NCI-H128 (cell line): Measurements from ENCODE around the gene ZFYVE21.

Experiments
- DNase-seq: peaks from one replicate; lab custom pipeline; 2025; ENCODE audit not compliant: unreplicated experiment; lab: John Stamatoyannopoulos, UW

The ZFYVE21 gene

DNA sequence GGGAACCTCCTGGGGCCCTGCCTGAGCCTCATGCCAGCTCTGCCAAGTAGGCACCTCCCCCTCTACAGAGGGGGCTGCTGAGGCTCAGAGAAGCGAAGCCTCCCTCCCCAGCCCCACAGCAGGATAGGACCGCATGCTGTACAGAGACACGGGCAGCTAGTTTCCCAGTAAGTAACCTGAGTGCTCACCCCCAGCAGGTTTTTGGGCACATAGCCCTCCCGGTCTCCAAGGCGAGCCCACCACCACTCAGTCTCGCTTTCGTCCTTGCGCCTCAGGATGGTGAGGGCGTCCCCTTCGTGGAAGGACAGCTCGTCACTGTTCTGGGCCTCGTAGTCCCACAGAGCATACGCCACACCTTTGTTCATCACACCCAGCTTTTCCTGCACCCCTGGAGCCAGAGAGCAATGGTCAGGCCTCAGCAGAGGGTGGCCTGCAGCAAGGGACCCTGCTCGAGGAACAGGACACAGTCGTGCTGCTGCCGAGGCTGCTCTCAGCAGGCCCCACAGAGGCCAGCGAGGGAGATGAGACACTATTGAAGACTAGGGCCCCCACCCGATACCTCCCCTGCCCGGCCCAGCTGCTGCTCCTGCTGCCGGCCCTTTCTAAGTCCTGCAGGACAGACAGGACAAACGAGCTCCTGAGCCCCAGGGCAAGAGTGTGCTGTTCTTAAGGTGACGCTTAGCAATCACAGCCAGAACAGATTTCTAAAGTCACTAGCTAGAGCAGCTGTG is 20.4 kb downstream of the ZFYVE21 start:
- no peak for DNase-seq

DNA sequence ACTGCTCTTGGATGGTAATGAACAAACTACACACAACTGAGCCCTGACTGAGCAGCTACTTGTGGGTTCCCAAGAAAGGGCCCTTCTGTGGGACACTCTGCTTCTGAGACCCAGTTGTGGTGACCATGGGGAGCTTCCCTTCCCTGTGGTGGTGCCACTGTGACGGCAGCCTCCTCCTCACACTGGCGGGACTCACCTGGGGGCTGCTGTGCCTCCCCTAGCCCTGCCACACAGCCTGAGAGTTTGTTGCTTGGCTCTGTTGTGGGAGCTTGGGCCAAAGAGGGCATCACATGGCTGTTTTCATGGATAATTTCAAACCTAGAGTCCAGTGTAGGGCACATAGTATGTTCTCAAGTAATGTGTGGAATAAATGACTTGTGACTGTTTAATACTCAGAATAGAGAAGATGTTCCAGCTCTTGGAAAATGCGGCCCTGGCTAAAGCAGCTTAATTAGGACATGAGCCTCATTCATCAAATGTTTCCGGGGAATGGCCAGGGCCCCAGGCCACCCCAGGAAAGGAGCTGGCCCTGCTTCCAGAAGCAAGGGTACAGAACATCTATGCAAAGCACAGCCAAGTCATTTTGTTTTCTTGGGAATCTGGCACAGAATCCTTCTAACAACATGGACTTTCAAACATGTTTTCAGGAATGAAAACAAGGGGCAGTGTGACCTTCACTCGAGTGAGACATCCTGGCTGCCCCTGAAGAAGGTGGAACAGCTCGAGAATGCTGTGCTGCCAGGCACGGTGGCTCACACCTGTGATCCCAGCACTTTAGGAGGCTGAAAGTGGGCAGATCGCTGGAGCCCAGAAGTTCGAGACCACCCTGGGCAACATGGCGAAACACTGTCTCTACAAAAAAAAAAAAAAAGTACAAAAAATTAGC is 21.2 kb downstream of the ZFYVE21 start:
- no peak for DNase-seq

DNA sequence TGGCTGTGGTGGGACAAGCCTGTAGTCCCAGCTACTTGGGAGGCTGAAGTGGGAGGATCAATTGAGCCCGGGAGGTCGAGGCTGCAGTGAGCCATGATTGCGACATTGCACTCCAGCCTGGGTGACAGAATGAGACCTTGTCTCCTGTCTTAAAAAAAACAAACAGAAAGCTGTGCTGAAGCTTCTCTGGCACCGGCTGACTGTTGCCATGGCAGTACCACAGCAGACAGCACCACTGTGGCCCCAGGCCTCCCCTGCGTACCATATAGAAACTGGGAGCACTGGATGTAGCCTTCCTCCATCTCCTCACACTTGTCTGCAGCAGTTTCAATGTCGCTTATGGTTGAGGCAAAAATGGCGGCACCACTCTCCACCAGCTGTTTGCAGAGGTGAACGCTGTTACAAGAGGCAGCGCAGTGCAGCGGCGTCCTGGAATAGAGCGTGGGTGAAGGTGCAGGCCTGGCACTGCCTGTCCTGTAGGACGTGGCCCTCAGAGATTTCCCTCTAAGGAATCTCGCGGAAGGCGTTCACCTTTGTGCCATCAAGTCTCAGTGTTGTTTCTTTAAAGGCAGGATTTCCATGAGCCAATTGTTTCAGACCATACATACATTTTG is 21.9 kb downstream of the ZFYVE21 start:
- no peak for DNase-seq

DNA sequence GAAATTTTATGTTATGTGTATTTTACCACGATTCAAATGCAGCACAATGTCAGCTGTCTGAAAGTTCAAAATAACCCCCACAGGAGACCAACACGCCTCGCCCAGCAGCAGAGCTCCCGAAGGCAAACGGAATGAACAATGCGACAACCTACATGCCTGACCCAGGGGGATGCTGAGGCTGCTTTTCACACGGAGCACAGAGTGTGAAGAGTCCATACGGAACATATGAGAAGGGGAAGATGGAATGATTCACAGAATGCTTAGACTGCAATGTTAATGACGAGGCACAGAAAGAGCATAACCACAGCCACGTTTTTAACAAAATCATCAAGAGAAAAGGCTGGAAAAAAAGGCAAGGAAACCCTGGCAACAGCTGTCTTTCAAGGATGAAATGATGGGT is 22.6 kb downstream of the ZFYVE21 start:
- DNase-seq: no peak

DNA sequence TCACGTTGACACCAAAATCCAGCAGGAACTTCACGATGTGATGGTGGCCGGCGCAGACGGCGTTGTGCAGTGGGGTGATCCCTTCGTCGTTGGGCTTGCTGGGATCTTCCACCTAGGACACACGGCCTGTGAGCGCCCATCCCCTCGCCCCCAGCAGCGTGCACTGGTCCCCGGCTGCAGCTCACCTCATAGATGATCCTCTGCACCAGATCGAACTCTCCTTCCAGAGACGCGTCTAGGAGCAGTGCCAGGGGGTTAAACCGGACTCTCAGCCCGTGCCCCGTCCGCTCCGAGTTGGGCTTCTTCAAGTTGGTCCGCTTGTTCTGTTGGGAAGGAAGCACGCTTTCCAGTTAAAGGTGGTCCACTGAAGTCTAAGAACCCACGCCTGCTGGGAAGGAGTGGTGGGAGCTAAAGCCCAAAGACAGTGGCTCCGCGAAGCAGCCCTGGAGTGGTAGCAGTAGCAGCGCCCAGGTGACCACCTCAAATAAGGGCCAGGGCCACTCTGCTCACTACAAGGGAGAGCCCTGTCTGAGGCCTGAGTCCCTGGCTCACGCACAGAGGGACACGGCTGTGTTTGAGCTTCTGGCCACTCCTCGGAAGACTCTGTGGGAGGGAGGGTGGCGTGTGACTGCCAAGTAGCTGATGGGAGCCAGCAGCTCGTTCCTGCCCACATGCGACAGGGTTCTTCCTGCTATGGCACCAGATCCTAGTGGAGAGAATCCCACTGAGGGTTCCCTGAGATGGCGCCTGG is 23.3 kb downstream of the ZFYVE21 start:
- DNase-seq: no peak

DNA sequence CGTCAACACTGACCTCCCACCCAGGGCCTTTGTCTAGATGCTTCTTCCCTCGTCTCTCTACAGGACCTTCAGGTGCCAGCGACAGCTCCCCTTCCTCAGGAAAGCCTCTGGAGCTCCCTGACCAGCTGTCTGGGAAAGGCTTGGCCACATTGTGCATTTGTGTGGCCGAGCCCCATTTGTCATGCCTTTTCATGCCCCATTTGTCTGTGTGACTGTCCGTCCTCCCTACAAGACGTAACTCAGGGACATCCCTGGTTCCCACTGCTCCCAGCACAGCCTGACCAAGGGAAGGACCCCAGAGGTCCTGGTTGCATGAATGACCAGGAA is 23.8 kb downstream of the ZFYVE21 start:
- no peak for DNase-seq

DNA sequence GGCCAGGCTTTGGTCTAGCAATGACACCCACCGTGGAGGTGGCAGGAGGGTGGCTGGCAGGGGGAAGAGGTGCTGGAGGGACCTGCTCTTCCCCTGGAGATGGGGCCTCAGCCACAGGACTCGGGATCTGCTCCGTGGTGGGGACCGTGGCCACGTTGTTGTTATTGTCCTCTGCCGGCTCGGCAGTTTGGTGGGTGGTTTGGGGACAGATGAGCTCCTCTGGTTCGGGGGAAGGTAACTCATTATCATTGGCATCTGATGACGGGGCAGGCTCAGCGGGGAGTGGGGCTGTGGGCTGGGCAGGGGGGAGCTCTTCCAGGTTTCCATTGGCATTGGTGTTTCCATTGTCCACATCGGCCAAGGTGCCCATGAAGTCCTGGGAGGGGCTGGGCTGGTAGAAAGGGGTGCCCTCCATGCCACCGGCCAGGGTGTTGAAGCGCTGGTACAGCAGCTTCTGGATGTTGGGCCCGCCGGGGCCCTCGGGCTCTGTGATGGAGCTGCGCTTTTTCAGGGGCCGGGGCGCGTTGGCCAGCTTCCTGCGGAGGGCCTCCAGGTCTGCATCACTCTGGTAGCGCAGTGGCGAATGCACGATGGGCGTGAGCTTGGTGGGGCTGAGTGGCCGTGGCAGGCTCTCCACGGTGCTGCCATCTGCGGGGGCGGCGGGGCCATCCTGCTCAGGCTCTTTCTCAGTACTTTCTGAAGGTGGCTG is 24.3 kb downstream of the ZFYVE21 start:
- DNase-seq: no peak

DNA sequence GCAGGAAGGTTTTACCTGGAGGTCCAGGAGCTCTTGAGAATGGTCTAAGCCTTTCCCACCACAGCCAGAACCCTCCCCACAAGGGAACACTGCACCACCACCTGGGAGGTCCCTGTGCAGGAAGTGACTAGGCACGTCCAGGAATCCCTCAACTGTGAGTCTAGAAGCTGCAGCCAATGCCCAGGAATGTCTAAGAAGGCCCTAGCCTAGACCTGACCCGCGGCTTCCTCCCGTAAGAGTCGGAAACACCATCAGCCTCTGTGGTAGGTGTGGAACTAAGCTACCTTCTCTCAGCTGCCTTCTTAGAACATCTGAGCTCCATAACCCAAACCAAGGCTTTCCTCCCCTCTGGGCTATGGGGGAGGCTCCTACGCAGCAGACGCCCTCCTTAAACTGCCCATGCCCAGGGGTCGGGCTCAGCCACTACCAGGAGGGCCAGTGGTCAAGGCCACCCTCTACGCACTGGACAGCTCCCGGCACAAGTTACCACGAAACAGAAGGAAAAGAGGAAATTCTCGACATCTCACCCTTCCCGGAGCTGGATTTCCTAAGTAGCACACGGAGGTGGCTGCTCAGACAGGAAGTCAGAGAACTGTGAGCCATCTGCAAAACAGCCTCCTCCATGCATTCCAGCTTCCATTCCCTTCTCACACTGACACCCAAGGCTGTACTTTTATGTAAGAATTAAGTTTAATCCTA is 25.5 kb downstream of the ZFYVE21 start:
- DNase-seq: no peak

DNA sequence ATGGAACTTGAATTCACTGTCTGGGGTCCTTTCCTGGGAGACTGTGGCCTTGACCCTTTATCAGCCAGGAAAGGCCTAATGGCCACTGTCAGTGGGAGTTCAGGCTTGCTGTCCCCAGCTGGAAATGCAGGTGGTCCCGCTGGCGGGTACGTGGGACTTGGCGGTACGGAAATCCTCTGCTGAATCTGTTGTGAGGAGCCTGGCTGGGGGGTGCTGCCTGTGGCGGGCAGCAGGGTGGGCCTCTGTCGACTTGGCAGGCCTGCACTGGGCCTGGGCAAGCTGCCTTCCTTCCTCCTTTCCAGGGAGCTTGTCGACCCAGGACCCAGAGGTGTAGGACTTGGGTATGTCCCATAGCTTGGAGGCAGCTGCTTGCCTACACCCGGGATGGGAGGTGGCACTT is 26.3 kb downstream of the ZFYVE21 start:
- no peak for DNase-seq

DNA sequence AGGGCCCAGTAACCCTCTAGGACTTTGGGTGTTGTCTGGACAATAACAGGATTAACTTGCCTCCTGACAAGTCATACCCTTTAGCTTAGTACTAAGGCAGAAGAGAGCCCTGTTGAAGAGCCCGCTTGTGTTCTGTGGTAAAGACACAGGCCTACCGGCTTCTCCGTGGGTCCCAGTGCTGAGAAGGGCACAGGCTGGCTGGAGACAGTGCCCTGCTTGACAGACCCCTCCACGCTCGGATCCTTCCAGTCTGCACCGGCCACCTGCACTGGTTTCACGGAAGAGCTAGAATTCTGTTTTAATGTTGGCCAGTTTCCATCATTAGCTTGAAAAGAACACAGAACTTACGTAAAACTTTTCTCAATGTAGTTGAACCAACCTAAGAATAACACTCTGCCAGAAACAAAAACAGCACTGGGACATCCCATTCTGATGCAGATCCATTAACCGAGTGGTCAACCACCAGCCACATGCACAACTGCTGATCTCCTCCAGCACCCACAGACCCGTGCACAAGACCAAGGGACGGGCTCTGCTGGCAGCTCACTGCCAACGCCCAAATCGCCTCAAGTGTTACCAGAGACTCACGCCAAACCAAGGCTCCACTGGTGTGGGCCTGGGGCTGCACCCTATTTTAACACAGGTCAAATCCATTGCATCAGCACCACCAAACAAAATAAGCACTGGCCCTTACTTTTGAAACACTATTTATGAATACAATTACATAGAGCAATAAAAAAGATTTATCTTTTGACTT is 27.1 kb downstream of the ZFYVE21 start:
- DNase-seq: no peak

DNA sequence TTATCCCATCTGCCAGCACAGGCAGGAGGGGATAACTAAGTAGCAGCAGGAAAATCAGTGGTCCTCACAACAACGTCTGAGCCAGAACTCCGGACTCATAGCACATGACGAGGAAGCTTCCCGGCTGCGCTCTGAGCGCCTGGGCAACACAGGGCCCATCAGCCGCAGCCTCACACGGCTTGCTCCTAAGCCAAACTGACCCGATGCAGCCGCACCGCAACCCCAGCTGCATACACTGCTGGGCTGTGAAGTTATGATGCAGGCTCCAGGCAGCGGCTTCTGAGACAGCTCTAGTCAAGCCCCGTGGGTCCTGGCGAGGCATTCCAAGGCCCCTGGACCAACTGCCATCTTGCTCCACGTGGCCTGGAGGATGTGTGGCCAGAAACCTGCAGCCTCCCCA is 28.1 kb downstream of the ZFYVE21 start:
- DNase-seq: no peak

DNA sequence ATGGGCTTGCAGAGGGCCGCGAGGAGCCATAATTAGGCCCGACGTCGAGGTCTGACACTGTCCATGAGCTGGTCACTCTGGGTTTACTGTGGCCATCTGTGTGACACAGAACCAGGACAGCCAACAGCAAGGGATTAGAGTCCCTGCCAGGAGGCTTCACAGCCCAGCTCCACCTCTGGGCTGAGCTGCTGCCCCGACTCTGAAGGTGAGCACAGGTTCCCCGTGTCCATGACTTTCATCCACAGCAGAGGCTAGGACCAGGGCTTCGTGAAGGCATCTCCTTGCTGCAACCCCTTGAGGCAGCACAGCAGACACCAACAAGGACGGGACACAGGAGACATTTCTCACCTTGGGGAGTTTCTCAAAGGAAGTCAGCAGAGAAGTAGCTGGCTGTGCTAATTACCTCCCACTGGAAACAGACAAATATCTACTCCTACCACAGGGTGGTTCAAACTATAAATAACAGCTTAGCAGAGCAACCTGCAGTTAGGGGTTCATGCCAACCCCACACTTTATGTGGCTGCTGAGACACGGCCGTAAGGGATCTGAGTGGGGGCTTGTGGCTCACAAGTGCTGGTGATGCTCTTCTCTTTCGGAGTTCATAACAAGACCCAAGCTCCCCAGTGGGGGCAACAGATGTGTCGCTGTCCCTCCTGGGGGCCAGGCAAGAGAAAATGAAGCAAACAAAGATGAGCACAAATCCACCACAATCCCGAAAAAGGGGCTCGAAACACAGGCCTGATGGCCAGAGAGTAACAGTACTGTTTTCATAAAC is 29.2 kb downstream of the ZFYVE21 start:
- DNase-seq: no peak

DNA sequence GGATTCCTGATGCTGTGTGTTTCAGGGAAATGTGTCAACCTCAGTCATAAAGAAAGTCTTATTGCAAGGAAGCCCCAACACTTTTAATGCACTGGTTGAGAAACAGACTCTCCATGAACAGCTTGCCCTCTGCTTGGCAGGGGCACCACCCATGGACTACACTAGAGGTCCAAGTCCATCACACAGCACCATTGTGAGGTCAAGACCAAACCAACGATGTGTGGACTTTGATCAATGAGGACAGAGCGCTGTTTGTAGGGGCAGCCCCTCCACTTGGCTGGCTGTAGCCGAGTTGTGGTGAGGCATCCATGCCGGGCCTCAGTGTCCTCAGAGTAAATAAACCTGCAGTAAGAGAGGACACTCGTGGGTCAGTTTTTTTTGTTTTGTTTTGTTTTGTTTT is 29.8 kb downstream of the ZFYVE21 start:
- DNase-seq: no peak

DNA sequence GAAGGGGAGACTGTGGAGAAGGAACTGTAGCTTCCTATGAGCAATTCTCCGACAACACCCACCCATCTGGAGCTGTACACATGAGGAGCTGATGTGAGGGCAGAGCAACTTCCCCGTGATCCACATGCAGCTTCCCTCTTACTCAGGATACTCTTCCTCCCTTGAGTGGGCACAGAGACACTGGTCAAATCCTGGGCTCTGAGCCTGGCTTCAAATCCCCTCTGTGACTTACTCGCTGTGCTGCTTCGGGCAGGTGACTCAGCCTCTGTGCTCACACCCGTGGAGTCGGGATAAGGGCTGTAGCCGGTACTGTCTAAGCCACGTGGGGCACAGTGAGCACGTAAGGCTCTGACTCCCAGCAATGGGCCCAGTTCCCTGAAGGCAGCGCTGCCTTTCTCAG is 31.1 kb downstream of the ZFYVE21 start:
- no peak for DNase-seq

DNA sequence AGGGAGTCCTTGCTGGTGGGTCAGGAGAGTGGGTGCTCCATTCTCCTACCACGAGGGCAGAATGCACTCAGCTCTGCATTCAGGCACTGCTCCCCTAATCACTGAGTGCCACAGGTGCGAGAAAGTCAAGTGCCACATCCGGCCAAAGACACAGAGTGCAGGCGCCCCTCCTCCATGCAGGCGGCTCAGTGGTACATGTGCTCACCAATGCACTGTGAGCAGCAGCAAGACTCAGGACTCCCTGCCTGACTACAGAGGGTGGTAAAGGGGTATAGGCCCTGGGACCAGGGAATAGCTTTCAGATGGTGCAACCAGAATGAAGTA is 32.9 kb downstream of the ZFYVE21 start:
- no peak for DNase-seq

DNA sequence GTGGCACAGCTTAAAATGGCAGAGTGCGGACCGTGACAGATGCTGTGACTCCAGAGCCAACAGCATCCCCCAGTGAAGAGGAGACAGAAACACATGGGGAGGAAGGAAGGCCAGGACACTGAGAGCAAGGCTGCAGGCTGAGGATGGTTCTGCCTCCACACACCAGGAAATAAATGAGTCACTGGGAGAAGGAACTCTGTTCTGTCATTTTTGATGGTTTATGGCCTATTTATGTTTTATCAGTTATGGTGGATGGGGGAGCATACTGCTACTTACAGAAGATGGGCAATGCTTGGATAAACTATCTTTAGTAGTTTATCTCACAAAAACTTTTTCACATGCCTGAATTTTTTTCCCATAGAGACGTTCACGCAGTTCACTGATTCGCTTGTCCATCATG is 33.8 kb downstream of the ZFYVE21 start:
- no peak for DNase-seq

DNA sequence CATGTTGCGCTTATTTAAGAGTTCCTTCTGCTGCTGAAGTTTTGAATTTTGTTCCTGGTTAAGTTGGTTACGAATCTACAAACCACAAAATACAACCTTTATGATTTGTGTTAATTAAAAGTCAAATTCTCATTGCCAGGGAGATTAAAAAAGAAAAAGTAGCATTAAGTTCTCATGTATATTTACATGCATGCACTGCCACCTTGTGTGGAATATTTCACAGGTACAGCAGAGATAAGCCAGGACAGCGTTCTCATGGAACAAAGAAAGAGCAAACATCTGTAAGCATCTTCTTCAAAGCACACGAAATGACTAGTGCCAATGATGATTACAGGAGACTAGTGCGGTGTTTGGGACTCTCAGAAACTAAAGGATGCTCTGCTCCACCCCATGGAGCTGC is 34.2 kb downstream of the ZFYVE21 start:
- no peak for DNase-seq

DNA sequence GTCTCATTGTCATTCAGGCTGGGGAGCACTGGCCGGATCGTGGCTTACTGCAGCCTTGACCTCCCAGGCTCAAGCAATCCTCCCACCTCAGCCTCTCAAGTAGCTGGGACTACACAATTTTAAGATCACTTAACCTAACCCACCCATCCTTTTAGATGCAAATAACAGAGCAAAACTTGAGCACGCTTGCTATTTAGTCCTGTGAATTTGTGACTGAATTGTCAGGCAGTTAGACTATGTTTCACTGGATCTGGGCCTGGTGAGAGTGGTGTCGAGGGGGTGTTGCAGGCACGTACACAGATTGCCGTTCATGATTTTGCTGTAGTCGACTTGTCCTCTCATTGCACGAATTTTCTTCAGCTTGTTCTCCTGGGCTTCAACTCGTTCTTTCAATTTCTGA is 38.2 kb downstream of the ZFYVE21 start:
- DNase-seq: no peak

DNA sequence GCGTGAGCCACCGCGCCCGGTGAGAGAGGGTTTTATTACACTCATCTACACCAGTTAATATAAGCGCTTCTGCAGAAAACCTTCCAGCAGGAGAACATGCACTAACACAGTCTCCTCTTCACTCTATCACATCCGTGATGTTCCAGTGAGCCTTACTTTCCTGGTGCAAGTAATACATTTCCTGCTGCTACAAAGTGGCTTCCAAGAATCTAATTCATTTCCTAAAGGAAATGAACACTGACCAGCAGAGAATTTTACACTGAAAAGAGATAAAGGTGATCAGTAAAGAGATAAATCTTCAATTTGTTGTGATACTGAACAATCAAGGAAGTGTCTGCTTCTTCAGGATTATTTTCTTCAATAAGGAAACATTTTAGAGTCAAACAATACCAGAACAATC is 39.5 kb downstream of the ZFYVE21 start:
- no peak for DNase-seq
